ENCODE data around the gene NTM.

DNA sequence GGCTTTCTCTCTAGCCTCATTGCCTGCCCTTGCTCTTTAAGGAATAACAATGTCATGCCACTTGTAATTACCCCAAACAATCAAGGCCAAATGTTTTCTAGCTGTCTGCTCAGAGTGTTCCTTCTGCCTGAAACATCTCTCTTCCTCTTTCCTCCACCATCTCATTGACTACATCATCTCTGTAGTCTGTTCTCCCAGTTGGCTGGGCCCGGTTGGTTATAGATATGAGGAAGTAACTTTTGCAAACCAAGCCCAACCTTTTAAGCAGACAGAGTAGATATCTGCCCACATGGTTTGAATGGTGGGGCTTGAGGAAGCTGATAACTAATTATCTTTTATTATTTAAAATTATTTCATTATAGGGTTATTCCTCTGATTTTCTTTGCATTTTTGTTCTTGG, 104.5 kb downstream of the NTM start:
- TF ChIP-seq CTCF (optimal IDR thresholded peaks at IDR 0.05 in 1 of 3, IDR thresholded peaks at IDR 0.05 in 1 of 3, conservative IDR thresholded peaks at IDR 0.05 in 1 of 3; ENCODE audit: extremely low read depth in 1 of 3, insufficient read depth in 2 of 3, low read length in 3 of 3) (no peak), EZH2 (IDR thresholded peaks at IDR 0.05; ENCODE audit: low read length) (no peak)
